ENCODE results near the gene ZBTB20.

ZBTB20 gene

GRCh38 chr3:114350690-114351089, 796.4 kb downstream of the ZBTB20 start:
- TF ChIP-seq JUND (IDR thresholded peaks at IDR 0.05; ENCODE audit: low read depth) = no peak
- DNase-seq (ENCODE audit: low read depth in 1 of 2, low spot score in 1 of 2) = no peak
- in situ Hi-C loops (cut with HindIII; ENCODE audit: low pct_unique_long_range_greater_than_20kb, low sequenced_read_pairs) = no loop called here

- in situ Hi-C loops (cut with HindIII; ENCODE audit: low pct_unique_long_range_greater_than_20kb, low sequenced_read_pairs) = no loop called here
- TF ChIP-seq JUND (IDR thresholded peaks at IDR 0.05; ENCODE audit: low read depth) = no peak
- no peak for DNase-seq (ENCODE audit: low read depth in 1 of 2, low spot score in 1 of 2)
Measured at GRCh38 chr3:114350271-114350670, 796.8 kb downstream of the ZBTB20 start.

GRCh38 chr3:114344492-114344891, 802.6 kb downstream of the ZBTB20 start:
- no peak for TF ChIP-seq JUND (IDR thresholded peaks at IDR 0.05; ENCODE audit: low read depth)
- DNase-seq (ENCODE audit: low read depth in 1 of 2, low spot score in 1 of 2) = no peak
- in situ Hi-C loops (cut with HindIII; ENCODE audit: low pct_unique_long_range_greater_than_20kb, low sequenced_read_pairs) = no loop called here

GRCh38 chr3:114338651-114339357, 808.3 kb downstream of the ZBTB20 start:
- no peak for TF ChIP-seq JUND (IDR thresholded peaks at IDR 0.05; ENCODE audit: low read depth)
- in situ Hi-C loops (cut with HindIII; ENCODE audit: low pct_unique_long_range_greater_than_20kb, low sequenced_read_pairs) = no loop called here

GRCh38 chr3:114336857-114337256, 810.2 kb downstream of the ZBTB20 start:
- no peak for TF ChIP-seq JUND (IDR thresholded peaks at IDR 0.05; ENCODE audit: low read depth)
- in situ Hi-C loops (cut with HindIII; ENCODE audit: low pct_unique_long_range_greater_than_20kb, low sequenced_read_pairs) = no loop called here
- DNase-seq (ENCODE audit: low read depth in 1 of 2, low spot score in 1 of 2) = no peak

More at GRCh38 chr3:114338651-114339357, 808.3 kb downstream of the ZBTB20 start:
- DNase-seq (ENCODE audit: low read depth in 1 of 2, low spot score in 1 of 2) = no peak

GRCh38 chr3:114336122-114336697, 810.9 kb downstream of the ZBTB20 start:
- no peak for TF ChIP-seq JUND (IDR thresholded peaks at IDR 0.05; ENCODE audit: low read depth)
- DNase-seq (ENCODE audit: low read depth in 1 of 2, low spot score in 1 of 2) = no peak
- in situ Hi-C loops (cut with HindIII; ENCODE audit: low pct_unique_long_range_greater_than_20kb, low sequenced_read_pairs) = no loop called here

GRCh38 chr3:114333923-114334240, 813.2 kb downstream of the ZBTB20 start:
- DNase-seq (ENCODE audit: low read depth in 1 of 2, low spot score in 1 of 2) = no peak
- in situ Hi-C loops (cut with HindIII; ENCODE audit: low pct_unique_long_range_greater_than_20kb, low sequenced_read_pairs) = no loop called here
- TF ChIP-seq JUND (IDR thresholded peaks at IDR 0.05; ENCODE audit: low read depth) = no peak

- DNase-seq (ENCODE audit: low read depth in 1 of 2, low spot score in 1 of 2) = no peak
- TF ChIP-seq JUND (IDR thresholded peaks at IDR 0.05; ENCODE audit: low read depth) = no peak
- in situ Hi-C loops (cut with HindIII; ENCODE audit: low pct_unique_long_range_greater_than_20kb, low sequenced_read_pairs) = no loop called here
Measured at GRCh38 chr3:114333180-114333922, 813.7 kb downstream of the ZBTB20 start.

- TF ChIP-seq JUND (IDR thresholded peaks at IDR 0.05; ENCODE audit: low read depth) = no peak
- no peak for DNase-seq (ENCODE audit: low read depth in 1 of 2, low spot score in 1 of 2)
- in situ Hi-C loops (cut with HindIII; ENCODE audit: low pct_unique_long_range_greater_than_20kb, low sequenced_read_pairs) = no loop called here
Measured at GRCh38 chr3:114332342-114333179, 814.5 kb downstream of the ZBTB20 start.

GRCh38 chr3:114331710-114332109, 815.4 kb downstream of the ZBTB20 start:
- no peak for DNase-seq (ENCODE audit: low read depth in 1 of 2, low spot score in 1 of 2)
- TF ChIP-seq JUND (IDR thresholded peaks at IDR 0.05; ENCODE audit: low read depth) = no peak
- in situ Hi-C loops (cut with HindIII; ENCODE audit: low pct_unique_long_range_greater_than_20kb, low sequenced_read_pairs) = no loop called here

GRCh38 chr3:114331007-114331406, 816.1 kb downstream of the ZBTB20 start:
- no peak for DNase-seq (ENCODE audit: low read depth in 1 of 2, low spot score in 1 of 2)
- in situ Hi-C loops (cut with HindIII; ENCODE audit: low pct_unique_long_range_greater_than_20kb, low sequenced_read_pairs) = no loop called here
- TF ChIP-seq JUND (IDR thresholded peaks at IDR 0.05; ENCODE audit: low read depth) = no peak

- in situ Hi-C loops (cut with HindIII; ENCODE audit: low pct_unique_long_range_greater_than_20kb, low sequenced_read_pairs) = no loop called here
- TF ChIP-seq JUND (IDR thresholded peaks at IDR 0.05; ENCODE audit: low read depth) = no peak
- no peak for DNase-seq (ENCODE audit: low read depth in 1 of 2, low spot score in 1 of 2)
Measured at GRCh38 chr3:114329823-114330222, 817.3 kb downstream of the ZBTB20 start.
